Adrenal gland (tissue), 5 donors: ENCODE data around the gene ATP6V1C2.

Experiments
- CTCF ChIP-seq, 6 experiments: fragments of 450-650 bp in 4 of 6; fragments of 200-600 bp in 2 of 6; sonication (generic) in 1 of 6; IDR thresholded peaks; 1 replicate in 5 of 6; 2 replicates in 1 of 6; pipeline versions ENCODE4 v1.5.1 to v1.8.0; 2016 to 2021; ENCODE audit warnings: antibody characterized with exemption in 6 of 6, mild to moderate bottlenecking in 2 of 6, moderate library complexity in 1 of 6
- POLR2A ChIP-seq, 2 donors: fragments of 450-650 bp; IDR thresholded peaks; one replicate each; pipeline ENCODE4 v1.6.1; 2017; ENCODE audit warnings: antibody characterized with exemption in 2 of 2, mild to moderate bottlenecking in 2 of 2, moderate library complexity in 1 of 2
- donor health status: DM: no; HTN: no; CAD: no.

GRCh38 chr2:10800163-10800562, 78.7 kb downstream of the ATP6V1C2 start:
- TF ChIP-seq POLR2A (IDR thresholded peaks at IDR 0.05) (no peak), CTCF (IDR thresholded peaks at IDR 0.05) (no peak)
